Measurements from ENCODE around the gene CAP1.

- TF ChIP-seq CTCF (conservative IDR thresholded peaks at IDR 0.05) (no peak), EZH2 (IDR thresholded peaks at IDR 0.05; ENCODE audit: low read depth) (no peak)
Measured at GRCh38 chr1:40044110-40044509, 3.6 kb downstream of the CAP1 start.
